WTC11 (cell line): ENCODE results near the gene PLCL2.

ENCODE experiments used
- CTCF ChIP-seq: fragments of 200-600 bp; IDR thresholded peaks from 2 replicates; pipeline ENCODE4 v1.8.0; 2022; ENCODE audit warnings: antibody characterized with exemption
- SMAD4 ChIP-seq: sonication (generic); formaldehyde crosslinking; IDR thresholded peaks from 2 replicates; pipeline ENCODE4 v1.8.0; 2022; ENCODE audit warnings: mild to moderate bottlenecking, missing genetic modification reagents
- TF ChIP-seq, protein P1 (sequence below): sonication (generic); formaldehyde crosslinking; IDR thresholded peaks from 2 replicates; pipeline ENCODE4 v1.8.1; 2023; ENCODE audit warnings: mild to moderate bottlenecking, moderate library complexity, missing genetic modification reagents

GRCh38 chr3:16841041-16841753 lies 43.6 kb upstream of the PLCL2 start:
- TF ChIP-seq SMAD4 (CRISPR knock-in tag) (no peak), CTCF (no peak)
- TF ChIP-seq, protein P1, sequence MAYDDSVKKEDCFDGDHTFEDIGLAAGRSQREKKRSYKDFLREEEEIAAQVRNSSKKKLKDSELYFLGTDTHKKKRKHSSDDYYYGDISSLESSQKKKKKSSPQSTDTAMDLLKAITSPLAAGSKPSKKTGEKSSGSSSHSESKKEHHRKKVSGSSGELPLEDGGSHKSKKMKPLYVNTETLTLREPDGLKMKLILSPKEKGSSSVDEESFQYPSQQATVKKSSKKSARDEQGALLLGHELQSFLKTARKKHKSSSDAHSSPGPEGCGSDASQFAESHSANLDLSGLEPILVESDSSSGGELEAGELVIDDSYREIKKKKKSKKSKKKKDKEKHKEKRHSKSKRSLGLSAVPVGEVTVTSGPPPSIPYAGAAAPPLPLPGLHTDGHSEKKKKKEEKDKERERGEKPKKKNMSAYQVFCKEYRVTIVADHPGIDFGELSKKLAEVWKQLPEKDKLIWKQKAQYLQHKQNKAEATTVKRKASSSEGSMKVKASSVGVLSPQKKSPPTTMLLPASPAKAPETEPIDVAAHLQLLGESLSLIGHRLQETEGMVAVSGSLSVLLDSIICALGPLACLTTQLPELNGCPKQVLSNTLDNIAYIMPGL (CRISPR knock-in tag), result no peak
